Adrenal gland (tissue), 5 donors: ENCODE measurements around the gene KIAA0930.

Experiments used
- POLR2A ChIP-seq, 2 donors: fragments of 450-650 bp; IDR thresholded peaks; one replicate each; pipeline ENCODE4 v1.6.1; 2017; ENCODE audit warnings: antibody characterized with exemption in 2 of 2, mild to moderate bottlenecking in 2 of 2, moderate library complexity in 1 of 2
- TF ChIP-seq, protein P1 (sequence below), 6 experiments: fragments of 450-650 bp in 4 of 6; fragments of 200-600 bp in 2 of 6; sonication (generic) in 1 of 6; IDR thresholded peaks; 1 replicate in 5 of 6; 2 replicates in 1 of 6; pipeline versions ENCODE4 v1.5.1 to v1.8.0; 2016 to 2021; ENCODE audit warnings: antibody characterized with exemption in 6 of 6, mild to moderate bottlenecking in 2 of 6, moderate library complexity in 1 of 6
- donor health status: DM: no; HTN: no; CAD: no.

- TF ChIP-seq POLR2A (IDR thresholded peaks at IDR 0.05) = no peak
- TF ChIP-seq, protein P1, sequence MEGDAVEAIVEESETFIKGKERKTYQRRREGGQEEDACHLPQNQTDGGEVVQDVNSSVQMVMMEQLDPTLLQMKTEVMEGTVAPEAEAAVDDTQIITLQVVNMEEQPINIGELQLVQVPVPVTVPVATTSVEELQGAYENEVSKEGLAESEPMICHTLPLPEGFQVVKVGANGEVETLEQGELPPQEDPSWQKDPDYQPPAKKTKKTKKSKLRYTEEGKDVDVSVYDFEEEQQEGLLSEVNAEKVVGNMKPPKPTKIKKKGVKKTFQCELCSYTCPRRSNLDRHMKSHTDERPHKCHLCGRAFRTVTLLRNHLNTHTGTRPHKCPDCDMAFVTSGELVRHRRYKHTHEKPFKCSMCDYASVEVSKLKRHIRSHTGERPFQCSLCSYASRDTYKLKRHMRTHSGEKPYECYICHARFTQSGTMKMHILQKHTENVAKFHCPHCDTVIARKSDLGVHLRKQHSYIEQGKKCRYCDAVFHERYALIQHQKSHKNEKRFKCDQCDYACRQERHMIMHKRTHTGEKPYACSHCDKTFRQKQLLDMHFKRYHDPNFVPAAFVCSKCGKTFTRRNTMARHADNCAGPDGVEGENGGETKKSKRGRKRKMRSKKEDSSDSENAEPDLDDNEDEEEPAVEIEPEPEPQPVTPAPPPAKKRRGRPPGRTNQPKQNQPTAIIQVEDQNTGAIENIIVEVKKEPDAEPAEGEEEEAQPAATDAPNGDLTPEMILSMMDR (IDR thresholded peaks at IDR 0.05) = no peak
These were observed 44.8 kb upstream of the KIAA0930 start for GRCh38 chr22:45285263-45286058.
